Measurements from ENCODE around the gene RER1.
A peak's percentile ranks its signal among the peaks of the same experiment; 100 is the strongest.

Gene RER1

GRCh38 chr1:2391931-2392509, 379 bp downstream of the RER1 start:
- no peak for DNase-seq (ENCODE audit: low read depth)

GRCh38 chr1:2392686-2393085, 1.0 kb downstream of the RER1 start:
- no peak for DNase-seq (ENCODE audit: low read depth)

- DNase-seq (ENCODE audit: low read depth), result no peak
These were observed 1.8 kb downstream of the RER1 start for GRCh38 chr1:2393471-2393877.

- no peak for DNase-seq (ENCODE audit: low read depth)
These were observed 2.6 kb downstream of the RER1 start for GRCh38 chr1:2394220-2394619.

- no peak for DNase-seq (ENCODE audit: low read depth)
These were observed 3.1 kb downstream of the RER1 start for GRCh38 chr1:2394761-2395160.

GRCh38 chr1:2395245-2395644, 3.6 kb downstream of the RER1 start:
- no peak for DNase-seq (ENCODE audit: low read depth)

GRCh38 chr1:2396059-2396458, 4.4 kb downstream of the RER1 start:
- no peak for DNase-seq (ENCODE audit: low read depth)

GRCh38 chr1:2396476-2396875, 4.8 kb downstream of the RER1 start:
- DNase-seq (ENCODE audit: low read depth), result no peak

GRCh38 chr1:2397007-2397679, 5.5 kb downstream of the RER1 start:
- no peak for DNase-seq (ENCODE audit: low read depth)

- DNase-seq (ENCODE audit: low read depth), result no peak
These were observed 7.2 kb downstream of the RER1 start for GRCh38 chr1:2398871-2399270.

GRCh38 chr1:2399890-2400575, 8.4 kb downstream of the RER1 start:
- DNase-seq (ENCODE audit: low read depth), result no peak

GRCh38 chr1:2400576-2400909, 8.9 kb downstream of the RER1 start:
- no peak for DNase-seq (ENCODE audit: low read depth)

- DNase-seq (ENCODE audit: low read depth), result no peak
These were observed 9.5 kb downstream of the RER1 start for GRCh38 chr1:2400950-2401649.

- DNase-seq (ENCODE audit: low read depth), result no peak
These were observed 10.8 kb downstream of the RER1 start for GRCh38 chr1:2402420-2402819.

- DNase-seq (ENCODE audit: low read depth), result no peak
These were observed 11.6 kb downstream of the RER1 start for GRCh38 chr1:2403273-2403672.

- no peak for DNase-seq (ENCODE audit: low read depth)
These were observed 12.7 kb downstream of the RER1 start for GRCh38 chr1:2404142-2404889.

- peak; percentile 22 for DNase-seq (ENCODE audit: low read depth)
These were observed 13.4 kb downstream of the RER1 start for GRCh38 chr1:2404890-2405511.

- peak; percentile 55 for DNase-seq (ENCODE audit: low read depth)
These were observed 14.1 kb downstream of the RER1 start for GRCh38 chr1:2405588-2406295.

- DNase-seq (ENCODE audit: low read depth), result no peak
These were observed 14.9 kb downstream of the RER1 start for GRCh38 chr1:2406451-2407041.

- DNase-seq (ENCODE audit: low read depth), result no peak
These were observed 15.7 kb downstream of the RER1 start for GRCh38 chr1:2407166-2407990.
